NCI-H345 treated with DMSO at 0.1 percent for 48 hours (cell line): ENCODE results near the gene LRCH1.

Experiments
- DNase-seq: peaks from one replicate; lab custom pipeline; 2025; ENCODE audit not compliant: unreplicated experiment; lab: John Stamatoyannopoulos, UW

Gene LRCH1

GRCh38 chr13:46561286-46561685, 8.3 kb downstream of the LRCH1 start:
- no peak for DNase-seq

GRCh38 chr13:46561691-46562090, 8.7 kb downstream of the LRCH1 start:
- no peak for DNase-seq

- DNase-seq: no peak
Observed at GRCh38 chr13:46562152-46562551, 9.2 kb downstream of the LRCH1 start.

- no peak for DNase-seq
Observed at GRCh38 chr13:46562581-46562980, 9.6 kb downstream of the LRCH1 start.

- DNase-seq: no peak
Observed at GRCh38 chr13:46565808-46566750, 13.1 kb downstream of the LRCH1 start.

- no peak for DNase-seq
Observed at GRCh38 chr13:46567671-46568070, 14.7 kb downstream of the LRCH1 start.

- no peak for DNase-seq
Observed at GRCh38 chr13:46569456-46569855, 16.5 kb downstream of the LRCH1 start.

GRCh38 chr13:46570273-46570672, 17.3 kb downstream of the LRCH1 start:
- no peak for DNase-seq

GRCh38 chr13:46571189-46571908, 18.4 kb downstream of the LRCH1 start:
- DNase-seq: peak; percentile 22

- DNase-seq: no peak
Observed at GRCh38 chr13:46571909-46572595, 19.1 kb downstream of the LRCH1 start.

GRCh38 chr13:46572752-46573431, 19.9 kb downstream of the LRCH1 start:
- DNase-seq: no peak

GRCh38 chr13:46575301-46575771, 22.4 kb downstream of the LRCH1 start:
- no peak for DNase-seq

GRCh38 chr13:46575818-46576221, 22.9 kb downstream of the LRCH1 start:
- no peak for DNase-seq

GRCh38 chr13:46576762-46577161, 23.8 kb downstream of the LRCH1 start:
- no peak for DNase-seq

- DNase-seq: no peak
Observed at GRCh38 chr13:46577696-46578589, 25.0 kb downstream of the LRCH1 start.

GRCh38 chr13:46578590-46578975, 25.6 kb downstream of the LRCH1 start:
- DNase-seq: no peak

- no peak for DNase-seq
Observed at GRCh38 chr13:46580362-46580839, 27.4 kb downstream of the LRCH1 start.

GRCh38 chr13:46582190-46582589, 29.2 kb downstream of the LRCH1 start:
- DNase-seq: no peak

- DNase-seq: no peak
Observed at GRCh38 chr13:46586751-46587514, 34.0 kb downstream of the LRCH1 start.
